NK-92 (cell line): ENCODE results near the gene ARL2.

ENCODE experiments used
- DNase-seq: peaks from one replicate; lab custom pipeline; 2025; ENCODE audit not compliant: unreplicated experiment; lab: John Stamatoyannopoulos, UW

The ARL2 gene

DNA sequence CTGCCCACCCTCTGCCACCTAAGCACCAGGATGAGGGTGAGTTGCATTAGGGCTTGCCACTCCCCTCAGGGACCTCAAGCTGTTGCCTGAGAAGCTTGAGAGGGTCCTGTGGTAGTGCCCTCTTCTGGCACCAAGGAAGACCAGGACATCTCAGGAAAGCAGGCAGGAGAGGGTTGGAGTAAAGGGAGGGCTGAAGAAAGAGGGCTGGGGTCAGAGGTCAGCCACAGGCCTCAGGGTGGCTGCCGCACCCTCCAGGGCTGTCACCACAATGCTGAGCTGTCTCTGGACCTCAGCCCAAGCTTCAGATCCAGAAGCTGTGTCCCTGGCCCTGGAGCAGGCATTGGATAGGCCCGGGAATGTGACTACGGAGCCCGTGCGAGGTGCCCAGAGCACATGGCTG, 31.1 kb downstream of the ARL2 start:
- no peak for DNase-seq

DNA sequence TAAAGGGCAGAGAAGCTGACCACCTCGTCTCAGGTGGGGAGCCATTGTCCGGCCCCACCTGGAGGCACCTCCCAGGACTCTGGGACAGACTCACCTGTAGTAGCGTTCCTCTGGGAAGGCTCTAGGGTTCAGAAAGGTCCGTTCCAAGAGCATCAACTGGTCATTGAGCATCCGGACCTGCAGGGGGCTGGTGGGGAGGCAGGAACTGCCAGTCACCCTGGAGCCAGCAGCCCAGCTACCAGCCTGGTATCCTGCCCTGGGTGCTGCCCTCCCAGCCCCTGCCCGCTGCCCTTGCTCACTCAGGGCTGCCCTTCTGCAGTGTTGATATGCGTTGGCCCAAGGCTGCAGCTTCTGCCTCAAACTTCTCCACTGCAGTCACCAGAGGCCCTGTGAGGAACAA, 31.8 kb downstream of the ARL2 start:
- DNase-seq = no peak

DNA sequence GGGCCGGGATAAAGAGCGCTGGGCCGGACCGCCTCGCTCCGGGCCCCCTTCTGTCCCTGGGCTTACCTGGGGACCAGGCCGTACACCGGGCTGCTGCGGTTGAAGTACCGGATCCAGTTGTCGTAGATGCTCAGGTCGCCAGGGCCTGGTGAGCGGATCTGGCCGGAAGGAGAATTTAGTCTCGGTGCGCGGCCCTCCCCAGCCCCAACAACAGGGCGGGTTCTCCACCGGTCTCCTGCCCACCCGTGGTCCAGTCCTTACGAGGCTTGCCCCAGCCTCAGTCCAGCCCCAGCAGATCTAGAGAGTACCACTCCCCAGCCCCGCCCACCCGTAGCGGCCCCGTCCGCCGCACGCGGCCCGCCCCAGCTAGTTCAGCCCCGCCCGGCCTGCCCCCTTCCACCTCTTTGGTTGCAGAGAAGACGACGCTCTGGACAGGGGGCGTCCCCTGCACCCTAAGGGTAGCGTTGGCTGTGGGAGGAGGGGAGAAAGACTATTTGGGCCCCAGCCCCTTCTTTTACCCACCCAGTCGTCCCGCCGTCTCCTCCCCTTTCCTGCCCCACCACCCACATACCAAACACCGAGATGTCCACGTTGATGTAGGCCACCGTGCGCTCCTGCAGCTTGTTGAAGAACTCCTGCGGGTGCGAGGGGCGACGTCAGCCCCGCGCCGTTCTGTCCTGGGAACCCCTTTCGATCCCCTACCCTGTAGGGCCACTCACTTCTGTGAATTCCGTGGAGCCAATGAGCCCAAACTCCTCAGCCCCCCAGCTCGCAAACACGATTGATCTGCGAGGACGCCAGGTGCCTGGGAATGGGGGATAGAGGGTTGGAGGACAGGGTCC, 33.8 kb downstream of the ARL2 start:
- DNase-seq = no peak

DNA sequence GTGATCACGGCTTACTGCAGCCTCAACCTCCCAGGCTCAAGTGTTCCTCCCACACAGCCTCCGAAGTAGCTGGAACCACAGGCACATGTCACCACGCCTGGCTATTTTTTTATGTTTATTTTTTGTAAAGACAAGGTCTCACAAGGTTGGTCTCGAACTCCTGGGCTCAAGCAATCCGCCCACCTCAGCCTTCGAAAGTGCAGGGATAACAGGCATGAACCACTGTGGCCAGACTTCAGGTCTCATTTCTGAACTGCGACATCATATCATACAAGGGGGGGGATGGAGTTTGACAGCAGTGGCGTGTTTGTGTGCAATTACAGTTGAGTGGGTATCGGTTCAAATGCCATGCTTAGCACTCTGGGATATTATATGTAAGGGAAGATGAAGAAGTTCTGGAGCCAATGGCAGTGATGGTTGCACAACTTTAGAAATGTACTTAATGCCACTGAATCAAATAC, 37.5 kb downstream of the ARL2 start:
- no peak for DNase-seq

DNA sequence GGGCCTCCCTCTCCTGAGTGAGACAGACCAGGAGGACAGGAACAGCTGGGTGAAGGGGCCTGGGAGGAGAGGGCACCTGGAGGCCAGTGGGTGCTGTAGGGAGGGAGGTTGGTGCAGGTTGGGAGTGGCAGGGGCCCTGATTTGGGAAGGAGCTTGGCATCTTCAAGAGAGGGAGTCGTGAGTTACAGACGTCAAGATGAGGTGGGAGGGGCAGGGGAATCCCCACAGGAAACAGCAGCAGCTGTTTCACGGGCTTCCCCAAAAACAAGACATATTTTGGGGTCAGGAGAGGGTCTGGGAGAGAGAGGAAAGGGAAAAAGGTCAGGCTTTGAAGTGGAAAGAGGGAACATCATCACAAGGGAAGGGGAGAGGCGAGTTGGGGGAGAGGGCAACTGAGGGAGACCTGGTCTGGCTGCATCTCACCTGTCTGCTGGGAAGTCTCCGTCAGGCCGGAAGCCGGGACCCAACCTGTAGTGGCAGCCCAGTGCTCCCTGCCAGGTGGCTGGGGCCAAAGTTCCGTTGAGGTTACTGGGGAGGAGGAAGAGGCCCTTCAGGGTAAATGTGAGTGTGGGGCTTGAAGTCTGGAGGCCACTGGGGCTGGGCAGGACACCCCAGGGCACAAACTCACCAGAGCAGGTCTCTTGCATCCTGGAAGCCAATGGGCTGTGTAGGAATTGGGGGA, 40.0 kb downstream of the ARL2 start:
- DNase-seq = no peak

DNA sequence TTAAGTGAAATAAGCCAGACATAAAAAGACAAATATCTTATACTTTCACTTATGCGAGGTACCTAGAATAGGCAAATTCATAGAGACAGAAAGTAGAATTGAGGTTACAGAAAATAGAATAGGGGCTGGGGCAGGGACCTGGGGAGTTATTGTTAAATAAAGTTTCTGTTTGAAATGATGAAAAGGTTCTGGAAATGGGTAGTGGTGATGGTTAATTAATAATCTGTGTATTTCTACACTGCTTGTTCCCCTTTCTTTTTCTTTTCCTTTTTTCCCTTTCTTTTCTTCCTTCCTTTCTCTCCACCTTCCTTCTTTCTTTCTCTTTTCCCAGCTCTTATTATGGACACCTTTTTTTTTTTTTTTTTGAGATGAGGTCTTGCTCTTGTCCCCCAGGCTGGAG, 41.6 kb downstream of the ARL2 start:
- no peak for DNase-seq

DNA sequence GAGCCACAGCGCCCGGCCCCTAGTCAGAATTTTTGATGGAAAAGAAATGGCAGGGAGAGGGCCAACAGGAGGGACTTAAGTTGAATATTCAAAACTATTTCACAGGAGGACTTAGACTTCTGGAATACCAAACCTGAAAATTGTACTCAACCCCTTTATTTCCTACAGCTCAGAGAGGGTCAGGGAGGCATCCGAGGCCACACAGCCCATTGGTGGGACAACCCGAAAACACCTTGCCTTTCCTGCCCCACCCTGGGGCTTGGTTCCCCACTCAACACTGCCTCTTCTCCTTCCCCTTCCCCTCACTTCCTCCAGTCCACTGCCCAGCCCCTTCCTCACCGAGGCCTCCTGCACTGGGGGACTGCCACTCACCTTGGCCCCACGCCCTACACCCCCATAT, 43.0 kb downstream of the ARL2 start:
- no peak for DNase-seq

DNA sequence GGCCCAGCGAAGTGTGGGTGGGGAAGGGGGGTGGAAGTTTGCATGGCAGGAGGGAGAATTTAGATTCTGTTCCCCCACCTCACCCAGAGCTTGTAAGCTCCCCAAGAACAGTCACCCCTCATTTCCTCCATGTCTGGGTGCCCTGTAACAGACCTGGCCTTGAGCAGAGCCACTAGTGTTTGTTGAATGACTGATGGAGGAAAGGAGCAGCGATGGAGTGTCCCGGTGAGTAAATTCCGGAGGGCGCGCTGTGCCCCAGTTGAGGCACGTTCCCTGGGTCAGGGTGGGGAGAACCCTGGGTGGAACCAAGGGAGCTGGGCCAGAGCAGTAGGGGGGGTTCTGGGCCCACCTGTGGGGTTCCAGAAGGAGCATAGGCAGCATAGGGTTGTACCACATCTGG, 43.6 kb downstream of the ARL2 start:
- DNase-seq = no peak

DNA sequence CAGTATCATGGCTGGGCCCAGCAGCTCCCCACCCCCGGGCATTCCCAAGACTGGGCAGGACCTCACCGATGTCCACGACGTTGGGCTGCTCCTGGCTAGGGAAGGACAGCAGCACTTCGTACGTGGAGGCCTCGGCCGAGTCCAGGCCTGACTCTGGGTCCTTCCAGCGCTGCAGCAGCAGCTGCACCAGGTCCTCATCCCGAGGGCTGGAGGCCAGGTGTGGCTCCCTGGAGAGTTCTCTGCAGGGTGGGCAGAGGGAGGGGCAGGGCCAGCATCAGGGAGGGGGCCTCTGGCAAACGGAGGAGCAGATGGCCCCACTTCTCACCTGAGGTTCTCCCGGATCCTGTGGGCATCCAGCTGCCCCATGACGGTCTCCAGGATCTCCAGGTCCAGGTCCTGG, 44.1 kb downstream of the ARL2 start:
- DNase-seq = no peak

DNA sequence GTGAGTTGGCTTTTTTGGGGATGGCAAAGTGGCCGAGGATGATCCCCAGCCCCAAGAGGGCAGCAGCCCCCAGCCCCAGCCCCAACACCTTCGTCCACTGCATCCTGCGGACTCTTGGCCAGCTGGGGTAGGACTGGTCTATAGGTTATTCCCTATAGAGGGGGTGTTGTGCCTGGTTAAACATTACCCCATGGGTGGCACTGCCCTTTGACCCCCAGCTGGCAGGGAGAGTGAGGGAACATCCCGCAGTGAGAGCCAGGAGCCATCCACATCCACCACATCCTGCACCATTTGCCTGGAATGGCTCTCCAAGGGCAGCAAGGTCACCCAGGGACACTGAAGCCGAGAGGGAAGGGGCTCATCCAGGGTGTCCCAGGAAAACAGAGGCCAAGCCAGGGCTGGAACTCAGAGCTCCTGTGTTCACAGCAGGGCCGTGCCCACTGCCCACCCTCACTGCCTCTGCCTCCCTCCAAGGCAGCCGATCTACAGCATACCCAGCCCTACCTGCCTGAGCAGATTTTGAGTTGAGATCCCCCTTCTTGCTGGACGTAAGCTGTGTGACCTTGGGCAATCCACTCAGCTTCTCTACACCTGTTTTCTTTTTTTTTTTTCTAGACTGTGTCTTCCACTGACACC, 44.6 kb downstream of the ARL2 start, which contains the start of gene NAALADL1:
Gene NAALADL1 (minus strand): TSS at position 135 of the 636 bp plus-strand sequence. CDS start 32 bp downstream, at position 103.
- DNase-seq = no peak

DNA sequence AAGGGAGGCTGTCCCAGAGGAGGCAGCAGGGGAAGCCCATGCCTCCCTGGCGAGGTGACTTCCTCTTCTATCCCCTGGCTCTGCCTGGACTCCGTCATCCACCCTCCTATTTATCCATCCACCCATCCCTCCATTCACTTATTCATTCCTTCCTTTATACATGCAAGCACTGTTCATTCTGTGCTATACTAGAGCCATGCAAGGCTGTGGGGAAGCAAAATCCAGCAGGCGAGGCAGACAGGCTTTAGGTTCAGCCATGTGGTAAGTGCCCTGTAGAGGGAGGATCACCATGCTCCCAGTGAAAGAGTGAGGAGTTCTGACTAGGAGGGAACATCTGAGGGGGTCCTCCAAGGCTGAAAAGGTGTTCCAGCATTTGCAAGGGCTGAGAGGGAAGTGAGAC, 45.6 kb downstream of the ARL2 start:
- DNase-seq = no peak

DNA sequence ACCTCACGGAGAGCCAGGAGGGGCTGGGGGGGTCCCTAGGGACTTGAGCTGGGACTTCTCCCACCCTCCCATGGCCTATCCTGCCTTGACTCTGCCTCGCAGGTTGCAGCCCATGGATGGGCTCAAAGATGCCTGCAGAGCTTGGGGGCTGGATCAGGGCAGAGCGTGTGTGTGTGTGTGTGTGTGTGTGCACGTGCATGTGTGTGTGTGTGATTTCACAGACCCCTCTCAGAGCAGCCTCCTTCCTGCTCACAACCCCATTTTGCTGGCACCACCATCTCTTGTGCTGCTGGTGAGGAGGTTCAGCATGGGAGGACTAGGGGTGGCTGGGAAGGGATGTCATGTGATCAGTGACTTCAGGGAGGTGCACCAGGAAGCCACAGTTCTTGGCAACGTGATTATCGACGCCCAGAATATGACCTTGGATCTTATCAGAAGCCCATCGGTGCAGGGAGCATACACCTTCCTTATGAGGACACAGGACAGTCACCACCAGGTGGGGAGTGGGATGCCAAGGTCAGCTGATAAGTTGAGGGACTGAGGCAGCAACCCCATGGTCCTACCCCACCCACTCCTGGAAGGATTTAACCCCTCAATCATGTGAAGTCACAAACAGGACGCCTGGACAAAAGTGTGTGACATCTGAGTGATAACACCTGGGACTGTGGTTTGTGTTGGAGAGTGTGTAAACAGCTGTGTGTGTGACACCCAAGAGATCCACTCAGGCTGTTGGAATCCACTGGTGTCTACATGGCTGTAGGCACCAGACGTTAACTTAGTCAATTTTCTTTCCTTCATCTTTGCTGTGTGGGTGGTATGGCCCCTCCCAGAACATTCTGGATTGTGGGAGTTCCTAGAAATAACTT, 46.2 kb downstream of the ARL2 start:
- DNase-seq = no peak

DNA sequence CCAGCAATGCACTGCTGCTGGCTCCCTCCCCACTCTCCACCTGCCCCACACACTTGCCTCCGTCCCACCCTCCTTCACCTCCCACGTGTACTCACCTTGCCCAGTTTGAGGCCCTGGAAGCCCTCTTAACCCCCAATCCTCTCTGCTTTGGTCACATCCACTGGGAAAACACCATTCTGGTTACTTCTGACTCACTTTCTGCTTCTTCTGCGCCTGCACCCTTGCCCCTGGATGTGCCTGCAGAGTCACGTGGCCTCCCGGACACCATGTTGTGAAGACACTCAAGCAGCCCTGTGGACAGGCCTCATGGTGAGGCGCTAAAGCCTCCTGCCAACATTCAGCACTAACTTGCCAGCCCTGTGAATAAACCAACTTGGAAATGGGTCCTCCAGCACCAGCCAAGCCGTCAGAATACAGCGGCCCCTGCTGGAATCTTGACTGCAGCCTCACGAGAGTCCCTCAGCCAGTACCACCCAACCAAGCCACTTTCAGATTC, 47.0 kb downstream of the ARL2 start:
- no peak for DNase-seq

DNA sequence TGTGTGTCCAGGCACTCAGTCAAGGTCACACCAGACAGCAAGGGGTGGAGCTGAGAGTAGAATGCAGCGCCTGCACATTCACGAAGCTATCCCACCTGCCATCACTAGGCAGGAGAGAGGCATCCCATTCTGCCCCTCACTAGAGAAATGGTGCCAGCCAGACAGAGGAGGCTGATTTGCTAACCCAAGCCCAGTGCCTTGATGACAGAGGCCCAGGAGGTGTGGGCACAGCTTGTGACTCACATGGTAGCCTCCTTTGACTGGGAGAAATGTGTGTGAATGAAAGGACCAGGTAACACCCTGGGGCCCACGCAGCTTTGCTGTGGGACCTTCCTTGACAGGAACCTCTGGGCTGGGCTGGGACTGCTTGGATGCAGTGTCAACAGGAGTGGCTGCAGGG, 49.6 kb downstream of the ARL2 start:
- no peak for DNase-seq

DNA sequence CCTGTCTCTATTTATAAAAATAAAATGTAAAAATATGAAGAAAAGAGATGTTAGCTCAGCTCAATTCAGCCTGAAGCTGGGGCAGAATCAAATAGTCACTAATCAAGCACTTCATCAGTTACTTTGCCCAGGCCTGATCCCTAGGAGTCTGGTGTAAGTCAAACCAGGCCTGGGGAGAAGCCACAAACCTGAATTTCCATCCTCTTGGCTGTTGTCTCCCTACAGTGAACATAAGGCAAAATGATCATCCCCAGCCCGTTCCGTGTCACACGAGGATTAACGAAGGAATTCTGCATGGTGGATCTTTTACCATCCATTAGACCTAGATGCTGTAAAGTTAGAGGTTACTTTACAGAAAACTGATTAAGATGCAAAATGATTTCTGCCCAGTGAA, 50.9 kb downstream of the ARL2 start:
- no peak for DNase-seq

DNA sequence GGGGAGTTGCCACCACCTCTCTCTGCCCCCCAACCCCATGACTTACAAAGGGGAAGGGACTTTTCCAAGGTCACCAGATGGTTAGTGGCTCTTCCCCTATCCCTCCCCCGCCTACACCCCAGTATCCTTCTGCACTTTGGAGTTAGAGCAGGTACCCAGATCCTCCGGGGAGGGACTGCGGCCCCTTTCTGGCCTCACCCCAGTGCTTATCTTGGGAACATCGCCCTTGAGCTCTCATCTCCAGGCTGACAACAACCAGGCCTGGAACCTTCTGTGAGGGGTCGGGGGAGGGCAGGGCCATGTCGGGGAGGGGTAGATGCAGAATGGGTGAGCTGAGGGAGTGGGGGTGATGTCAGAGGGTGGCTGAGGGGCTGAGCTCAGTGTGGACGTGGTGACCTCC, 51.9 kb downstream of the ARL2 start:
- no peak for DNase-seq

DNA sequence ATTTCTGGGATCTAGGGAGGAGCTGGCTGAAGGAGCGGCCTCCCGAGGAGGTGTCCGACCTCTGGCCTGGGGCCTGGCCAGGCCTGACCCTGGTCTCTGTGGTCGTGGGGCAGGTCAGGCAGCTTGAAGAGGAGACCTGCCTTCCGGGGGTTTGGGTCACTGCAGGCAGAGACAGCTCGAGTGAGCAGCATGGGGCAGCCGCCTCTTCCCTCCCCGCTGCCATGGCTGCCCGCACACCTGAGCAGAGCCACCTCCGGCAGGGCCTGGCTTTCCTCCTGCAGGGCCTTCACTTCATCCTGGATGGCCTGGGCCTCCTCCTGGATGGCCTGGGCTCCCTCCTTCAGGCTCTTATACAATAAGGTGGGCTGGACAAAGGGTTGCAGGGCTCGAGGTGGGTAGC, 52.4 kb downstream of the ARL2 start:
- no peak for DNase-seq

DNA sequence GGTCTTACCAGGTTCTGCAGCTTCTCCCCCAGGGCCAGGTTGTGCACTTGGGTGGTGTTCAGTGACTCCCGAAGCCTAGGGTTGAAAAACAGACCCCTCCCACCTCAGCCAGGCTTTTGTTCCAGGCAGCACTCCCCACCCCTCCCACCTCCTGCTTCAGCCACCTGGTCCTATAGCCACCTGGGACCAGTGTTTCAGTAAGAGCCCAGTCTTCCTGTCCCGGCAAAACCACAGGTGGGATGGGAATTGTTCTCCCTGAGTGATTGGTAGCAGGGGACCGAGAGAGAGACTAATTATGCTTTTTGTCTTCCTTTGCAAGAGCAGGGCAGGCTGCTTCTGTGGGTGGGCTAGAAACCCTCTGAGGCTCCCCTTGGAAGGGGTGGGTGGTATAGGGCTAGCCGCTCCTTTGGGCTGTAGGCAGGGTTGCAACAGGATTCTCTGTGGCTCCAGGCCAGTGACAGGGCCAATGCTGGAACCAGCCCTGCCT, 52.9 kb downstream of the ARL2 start:
- DNase-seq = no peak

DNA sequence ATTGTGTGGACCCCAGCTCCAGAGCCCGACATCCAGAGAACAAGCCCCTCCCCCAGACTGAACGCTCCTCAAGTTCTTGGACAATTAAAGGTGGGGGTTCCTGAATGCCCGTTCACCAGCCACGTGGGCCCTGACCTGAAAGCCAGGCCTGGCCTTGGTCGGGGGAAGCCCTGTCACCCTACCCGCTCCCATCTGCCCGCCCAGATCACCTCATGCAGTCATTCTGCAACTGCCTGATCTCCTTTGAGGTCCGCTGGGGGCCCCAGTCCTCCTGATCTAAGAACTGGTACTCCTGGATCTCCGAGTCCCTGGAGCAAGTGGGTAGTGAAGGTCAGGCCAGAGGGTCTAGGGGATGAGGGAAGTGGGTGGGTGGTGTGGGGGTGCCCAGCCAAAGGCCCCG, 53.5 kb downstream of the ARL2 start:
- DNase-seq = no peak

DNA sequence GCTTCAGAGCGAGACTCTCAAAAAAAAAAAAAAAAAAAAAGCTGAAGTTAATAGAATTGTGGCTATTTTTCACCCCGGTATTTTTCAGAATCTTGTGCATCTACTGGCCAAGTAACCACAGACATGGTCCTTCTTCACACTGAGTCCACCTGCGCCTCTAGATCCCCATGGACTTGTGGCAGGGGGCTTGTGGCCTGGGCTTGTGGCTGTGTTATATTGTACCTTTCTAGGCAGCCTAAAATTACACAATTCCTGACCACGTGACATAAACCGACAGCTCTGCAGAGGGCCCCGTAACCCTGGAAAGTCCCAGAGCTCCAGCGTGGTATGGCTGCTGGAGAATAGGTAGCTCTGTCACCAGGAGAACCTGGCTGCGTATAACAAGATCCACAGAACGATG, 55.3 kb downstream of the ARL2 start:
- no peak for DNase-seq
